K562 (cell line): ENCODE measurements around the gene LINS1. TPM values are rescaled to one million over a fixed set of nuclear protein-coding genes. Genes with fewer than 3 reads are reported as not detected.

Source experiments
- COPS2 ChIP-seq: fragments of 450-650 bp; conservative IDR thresholded peaks from 2 replicates; pipeline ENCODE4 v1.6.1; 2016; ENCODE audit warnings: mild to moderate bottlenecking, moderate library complexity
- HDAC2 ChIP-seq: fragments of 450-650 bp; IDR thresholded peaks from 2 replicates; pipeline ENCODE4 v1.6.1; 2016; ENCODE audit warnings: mild to moderate bottlenecking
- KAT8 ChIP-seq: fragments of 450-650 bp; IDR thresholded peaks from 2 replicates; pipeline ENCODE4 v1.6.1; 2016; ENCODE audit warnings: low read depth, mild to moderate bottlenecking
- KHSRP ChIP-seq: fragments of 450-650 bp; IDR thresholded peaks from 2 replicates; pipeline ENCODE4 v1.6.1; 2017
- KLF6 ChIP-seq: fragments of 250-450 bp; sonication (Bioruptor Pico); IDR thresholded peaks from 2 replicates; pipeline ENCODE4 v1.4.0; 2020; ENCODE audit warnings: mild to moderate bottlenecking, moderate library complexity, borderline replicate concordance
- RBM34 ChIP-seq: fragments of 200-400 bp; formaldehyde crosslinking; IDR thresholded peaks from 2 replicates; pipeline ENCODE4 v1.6.1; 2018; ENCODE audit warnings: low read length, borderline replicate concordance; ENCODE audit not compliant: insufficient read depth
- RFX7 ChIP-seq: fragments of 250-450 bp; sonication (Bioruptor Pico); IDR thresholded peaks from 2 replicates; pipeline ENCODE4 v1.5.1; 2021; ENCODE audit warnings: mild to moderate bottlenecking
- SNIP1 ChIP-seq: fragments of 450-650 bp; IDR thresholded peaks from 2 replicates; pipeline ENCODE4 v1.7.1; 2017; ENCODE audit warnings: low read depth, mild to moderate bottlenecking
- polyA plus RNA-seq, 8 experiments: library from polyadenylated mRNA; depleted of rRNA in 4 of 8; stranded (reverse) in 5 of 8; unstranded in 3 of 8; fragments of >200 nt; fragmentation: Nextera tagmentation in 2 of 8; fragmentation: Illumina TruSeq in 1 of 8; extraction: Ambion mirVana in 2 of 8; extraction: Trizol in 1 of 8; gene quantifications; 2 replicates each; pipeline versions ENCODE4 v1.2.1 to v1.2.3, GENCODE V29; 2011 to 2014; ENCODE audit warnings: inconsistent platforms in 1 of 8, missing spikeins in 1 of 8
- total RNA-seq, 7 experiments: library from RNA; depleted of rRNA in 6 of 7; stranded (reverse); fragments of >200 nt in 6 of 7; fragmentation: Illumina TruSeq in 2 of 7; extraction: Trizol in 2 of 7; gene quantifications; 2 replicates each; pipeline versions ENCODE4 v1.2.1 to v1.2.3, GENCODE V29; 2011 to 2021; ENCODE audit warnings: low replicate concordance in 1 of 7
- TF ChIP-seq, protein P1 (sequence below): sonication (generic); formaldehyde crosslinking; IDR thresholded peaks from 2 replicates; pipeline ENCODE4 v1.8.0; 2022; ENCODE audit warnings: mild to moderate bottlenecking, missing genetic modification reagents
- TF ChIP-seq, protein P2 (sequence below), 3 experiments: fragments of 200-800 bp in 1 of 3; sonication (Bioruptor generic) in 1 of 3; sonication (generic) in 1 of 3; formaldehyde crosslinking in 1 of 3; IDR thresholded peaks; 2 replicates each; pipeline versions ENCODE4 v1.6.1 to v1.8.0; 2016 to 2022; ENCODE audit warnings: mild to moderate bottlenecking in 2 of 3, missing compliant biosample characterization in 2 of 3, missing genetic modification characterization in 2 of 3, missing genetic modification reagents in 1 of 3
- TF ChIP-seq, protein P3 (sequence below): fragments of 450-650 bp; formaldehyde crosslinking; IDR thresholded peaks from 2 replicates; pipeline ENCODE4 v1.4.0; 2020; ENCODE audit warnings: mild to moderate bottlenecking
- TF ChIP-seq, protein P4 (sequence below): fragments of 450-650 bp; IDR thresholded peaks from 2 replicates; pipeline ENCODE4 v1.6.1; 2016; ENCODE audit warnings: mild to moderate bottlenecking, moderate library complexity

Gene LINS1
- total and polyA plus RNA-seq, 9 of the 15 experiments (the other 6 are each of a cell fraction or from before 2014, with no cell fraction given) = 15.4 to 31.4 (median 24.6) TPM

DNA sequence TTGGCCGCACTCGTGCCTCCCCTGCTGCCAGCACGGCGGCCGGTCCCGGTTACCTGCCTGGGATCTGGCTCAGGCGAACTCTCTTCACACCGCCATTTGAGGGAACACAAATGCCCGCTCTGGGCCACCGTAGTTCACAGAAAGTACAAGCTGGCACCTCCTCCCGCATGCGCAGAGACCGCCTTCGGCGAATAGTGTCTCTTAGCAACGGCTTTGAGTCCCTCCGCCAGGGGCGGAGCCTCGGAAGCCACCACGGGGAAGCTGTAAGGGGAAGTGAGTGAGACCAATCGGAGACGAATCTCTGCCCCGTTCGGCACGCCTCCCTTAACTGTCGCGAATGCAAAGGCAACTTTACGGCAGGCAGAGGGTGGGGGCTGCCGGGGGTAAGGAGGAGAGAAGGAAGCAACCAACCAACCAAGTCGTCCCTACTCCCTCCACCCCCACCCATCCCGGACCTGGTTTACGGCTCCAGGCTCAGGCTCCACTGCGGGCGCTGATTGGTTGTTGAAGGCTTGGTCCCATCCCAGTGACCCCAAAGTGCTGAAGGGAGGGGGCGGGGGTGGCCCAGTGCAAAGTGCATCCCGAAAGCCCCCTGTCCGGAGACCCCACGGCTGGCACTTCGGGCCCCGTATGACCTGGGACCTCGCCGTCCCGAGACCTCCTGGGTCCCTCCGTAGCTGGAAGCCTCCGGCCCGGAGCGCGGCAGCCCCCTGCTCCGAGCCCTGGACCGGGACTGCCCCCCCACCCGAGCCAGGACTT, at the start of gene LINS1, which contains the start of gene ASB7 (continued):
- TF ChIP-seq, protein P1, sequence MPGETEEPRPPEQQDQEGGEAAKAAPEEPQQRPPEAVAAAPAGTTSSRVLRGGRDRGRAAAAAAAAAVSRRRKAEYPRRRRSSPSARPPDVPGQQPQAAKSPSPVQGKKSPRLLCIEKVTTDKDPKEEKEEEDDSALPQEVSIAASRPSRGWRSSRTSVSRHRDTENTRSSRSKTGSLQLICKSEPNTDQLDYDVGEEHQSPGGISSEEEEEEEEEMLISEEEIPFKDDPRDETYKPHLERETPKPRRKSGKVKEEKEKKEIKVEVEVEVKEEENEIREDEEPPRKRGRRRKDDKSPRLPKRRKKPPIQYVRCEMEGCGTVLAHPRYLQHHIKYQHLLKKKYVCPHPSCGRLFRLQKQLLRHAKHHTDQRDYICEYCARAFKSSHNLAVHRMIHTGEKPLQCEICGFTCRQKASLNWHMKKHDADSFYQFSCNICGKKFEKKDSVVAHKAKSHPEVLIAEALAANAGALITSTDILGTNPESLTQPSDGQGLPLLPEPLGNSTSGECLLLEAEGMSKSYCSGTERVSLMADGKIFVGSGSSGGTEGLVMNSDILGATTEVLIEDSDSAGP = no peak
- TF ChIP-seq, protein P2, sequence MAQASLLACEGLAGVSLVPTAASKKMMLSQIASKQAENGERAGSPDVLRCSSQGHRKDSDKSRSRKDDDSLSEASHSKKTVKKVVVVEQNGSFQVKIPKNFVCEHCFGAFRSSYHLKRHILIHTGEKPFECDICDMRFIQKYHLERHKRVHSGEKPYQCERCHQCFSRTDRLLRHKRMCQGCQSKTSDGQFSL (CRISPR knock-in tag; IDR thresholded peaks at IDR 0.05) = peak; percentile 99
- TF ChIP-seq, protein P2 (tag; IDR thresholded peaks at IDR 0.05) = peak in 1 of 2 experiments; percentile 95; a peak in 2 of 4 replicates
- peak; percentile 44; the same call in 1 of the 2 replicates for TF ChIP-seq HDAC2
- TF ChIP-seq KLF6 = no peak
- TF ChIP-seq COPS2 = no peak
- no peak for TF ChIP-seq RFX7 (CRISPR knock-in tag)
- TF ChIP-seq, protein P3, sequence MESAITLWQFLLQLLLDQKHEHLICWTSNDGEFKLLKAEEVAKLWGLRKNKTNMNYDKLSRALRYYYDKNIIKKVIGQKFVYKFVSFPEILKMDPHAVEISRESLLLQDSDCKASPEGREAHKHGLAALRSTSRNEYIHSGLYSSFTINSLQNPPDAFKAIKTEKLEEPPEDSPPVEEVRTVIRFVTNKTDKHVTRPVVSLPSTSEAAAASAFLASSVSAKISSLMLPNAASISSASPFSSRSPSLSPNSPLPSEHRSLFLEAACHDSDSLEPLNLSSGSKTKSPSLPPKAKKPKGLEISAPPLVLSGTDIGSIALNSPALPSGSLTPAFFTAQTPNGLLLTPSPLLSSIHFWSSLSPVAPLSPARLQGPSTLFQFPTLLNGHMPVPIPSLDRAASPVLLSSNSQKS = no peak
- TF ChIP-seq RBM34 = no peak
- no peak for TF ChIP-seq KAT8
- no peak for TF ChIP-seq KHSRP
- no peak for TF ChIP-seq SNIP1
- TF ChIP-seq, protein P4, sequence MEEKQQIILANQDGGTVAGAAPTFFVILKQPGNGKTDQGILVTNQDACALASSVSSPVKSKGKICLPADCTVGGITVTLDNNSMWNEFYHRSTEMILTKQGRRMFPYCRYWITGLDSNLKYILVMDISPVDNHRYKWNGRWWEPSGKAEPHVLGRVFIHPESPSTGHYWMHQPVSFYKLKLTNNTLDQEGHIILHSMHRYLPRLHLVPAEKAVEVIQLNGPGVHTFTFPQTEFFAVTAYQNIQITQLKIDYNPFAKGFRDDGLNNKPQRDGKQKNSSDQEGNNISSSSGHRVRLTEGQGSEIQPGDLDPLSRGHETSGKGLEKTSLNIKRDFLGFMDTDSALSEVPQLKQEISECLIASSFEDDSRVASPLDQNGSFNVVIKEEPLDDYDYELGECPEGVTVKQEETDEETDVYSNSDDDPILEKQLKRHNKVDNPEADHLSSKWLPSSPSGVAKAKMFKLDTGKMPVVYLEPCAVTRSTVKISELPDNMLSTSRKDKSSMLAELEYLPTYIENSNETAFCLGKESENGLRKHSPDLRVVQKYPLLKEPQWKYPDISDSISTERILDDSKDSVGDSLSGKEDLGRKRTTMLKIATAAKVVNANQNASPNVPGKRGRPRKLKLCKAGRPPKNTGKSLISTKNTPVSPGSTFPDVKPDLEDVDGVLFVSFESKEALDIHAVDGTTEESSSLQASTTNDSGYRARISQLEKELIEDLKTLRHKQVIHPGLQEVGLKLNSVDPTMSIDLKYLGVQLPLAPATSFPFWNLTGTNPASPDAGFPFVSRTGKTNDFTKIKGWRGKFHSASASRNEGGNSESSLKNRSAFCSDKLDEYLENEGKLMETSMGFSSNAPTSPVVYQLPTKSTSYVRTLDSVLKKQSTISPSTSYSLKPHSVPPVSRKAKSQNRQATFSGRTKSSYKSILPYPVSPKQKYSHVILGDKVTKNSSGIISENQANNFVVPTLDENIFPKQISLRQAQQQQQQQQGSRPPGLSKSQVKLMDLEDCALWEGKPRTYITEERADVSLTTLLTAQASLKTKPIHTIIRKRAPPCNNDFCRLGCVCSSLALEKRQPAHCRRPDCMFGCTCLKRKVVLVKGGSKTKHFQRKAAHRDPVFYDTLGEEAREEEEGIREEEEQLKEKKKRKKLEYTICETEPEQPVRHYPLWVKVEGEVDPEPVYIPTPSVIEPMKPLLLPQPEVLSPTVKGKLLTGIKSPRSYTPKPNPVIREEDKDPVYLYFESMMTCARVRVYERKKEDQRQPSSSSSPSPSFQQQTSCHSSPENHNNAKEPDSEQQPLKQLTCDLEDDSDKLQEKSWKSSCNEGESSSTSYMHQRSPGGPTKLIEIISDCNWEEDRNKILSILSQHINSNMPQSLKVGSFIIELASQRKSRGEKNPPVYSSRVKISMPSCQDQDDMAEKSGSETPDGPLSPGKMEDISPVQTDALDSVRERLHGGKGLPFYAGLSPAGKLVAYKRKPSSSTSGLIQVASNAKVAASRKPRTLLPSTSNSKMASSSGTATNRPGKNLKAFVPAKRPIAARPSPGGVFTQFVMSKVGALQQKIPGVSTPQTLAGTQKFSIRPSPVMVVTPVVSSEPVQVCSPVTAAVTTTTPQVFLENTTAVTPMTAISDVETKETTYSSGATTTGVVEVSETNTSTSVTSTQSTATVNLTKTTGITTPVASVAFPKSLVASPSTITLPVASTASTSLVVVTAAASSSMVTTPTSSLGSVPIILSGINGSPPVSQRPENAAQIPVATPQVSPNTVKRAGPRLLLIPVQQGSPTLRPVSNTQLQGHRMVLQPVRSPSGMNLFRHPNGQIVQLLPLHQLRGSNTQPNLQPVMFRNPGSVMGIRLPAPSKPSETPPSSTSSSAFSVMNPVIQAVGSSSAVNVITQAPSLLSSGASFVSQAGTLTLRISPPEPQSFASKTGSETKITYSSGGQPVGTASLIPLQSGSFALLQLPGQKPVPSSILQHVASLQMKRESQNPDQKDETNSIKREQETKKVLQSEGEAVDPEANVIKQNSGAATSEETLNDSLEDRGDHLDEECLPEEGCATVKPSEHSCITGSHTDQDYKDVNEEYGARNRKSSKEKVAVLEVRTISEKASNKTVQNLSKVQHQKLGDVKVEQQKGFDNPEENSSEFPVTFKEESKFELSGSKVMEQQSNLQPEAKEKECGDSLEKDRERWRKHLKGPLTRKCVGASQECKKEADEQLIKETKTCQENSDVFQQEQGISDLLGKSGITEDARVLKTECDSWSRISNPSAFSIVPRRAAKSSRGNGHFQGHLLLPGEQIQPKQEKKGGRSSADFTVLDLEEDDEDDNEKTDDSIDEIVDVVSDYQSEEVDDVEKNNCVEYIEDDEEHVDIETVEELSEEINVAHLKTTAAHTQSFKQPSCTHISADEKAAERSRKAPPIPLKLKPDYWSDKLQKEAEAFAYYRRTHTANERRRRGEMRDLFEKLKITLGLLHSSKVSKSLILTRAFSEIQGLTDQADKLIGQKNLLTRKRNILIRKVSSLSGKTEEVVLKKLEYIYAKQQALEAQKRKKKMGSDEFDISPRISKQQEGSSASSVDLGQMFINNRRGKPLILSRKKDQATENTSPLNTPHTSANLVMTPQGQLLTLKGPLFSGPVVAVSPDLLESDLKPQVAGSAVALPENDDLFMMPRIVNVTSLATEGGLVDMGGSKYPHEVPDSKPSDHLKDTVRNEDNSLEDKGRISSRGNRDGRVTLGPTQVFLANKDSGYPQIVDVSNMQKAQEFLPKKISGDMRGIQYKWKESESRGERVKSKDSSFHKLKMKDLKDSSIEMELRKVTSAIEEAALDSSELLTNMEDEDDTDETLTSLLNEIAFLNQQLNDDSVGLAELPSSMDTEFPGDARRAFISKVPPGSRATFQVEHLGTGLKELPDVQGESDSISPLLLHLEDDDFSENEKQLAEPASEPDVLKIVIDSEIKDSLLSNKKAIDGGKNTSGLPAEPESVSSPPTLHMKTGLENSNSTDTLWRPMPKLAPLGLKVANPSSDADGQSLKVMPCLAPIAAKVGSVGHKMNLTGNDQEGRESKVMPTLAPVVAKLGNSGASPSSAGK = no peak
